Measurements from ENCODE around the gene CYP24A1.

The CYP24A1 gene

GRCh38 chr20:54173653-54174456 is at the start of gene CYP24A1:
Gene CYP24A1, minus strand, starts transcription at chr20:54173986. Its CDS starts 407 bp downstream, at chr20:54173579.
- DNase-seq = no peak

- DNase-seq = no peak
Observed at GRCh38 chr20:54223285-54223684, 49.5 kb upstream of the CYP24A1 start.

GRCh38 chr20:54221996-54222890 is 48.5 kb upstream of the CYP24A1 start:
- DNase-seq = no peak

DNA sequence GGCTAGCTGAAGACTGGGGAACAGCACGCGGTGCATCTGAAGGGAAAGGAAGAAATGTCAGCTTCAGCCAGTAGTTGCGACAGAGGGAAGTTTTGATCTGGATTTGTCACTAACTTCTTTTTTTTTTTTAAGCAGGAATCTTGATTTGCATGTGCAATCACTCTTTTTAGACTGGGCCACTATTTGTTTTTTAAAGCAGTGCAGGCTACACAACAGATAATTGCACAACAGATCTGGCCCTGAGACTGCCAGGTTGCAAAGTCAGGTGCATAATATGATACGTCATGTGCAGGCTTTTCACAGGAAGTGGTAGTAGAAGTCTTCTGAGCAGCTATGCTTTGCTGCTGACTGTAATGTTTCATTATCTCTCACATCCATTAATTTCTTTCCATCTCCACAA is 47.6 kb upstream of the CYP24A1 start:
- no peak for DNase-seq

DNA sequence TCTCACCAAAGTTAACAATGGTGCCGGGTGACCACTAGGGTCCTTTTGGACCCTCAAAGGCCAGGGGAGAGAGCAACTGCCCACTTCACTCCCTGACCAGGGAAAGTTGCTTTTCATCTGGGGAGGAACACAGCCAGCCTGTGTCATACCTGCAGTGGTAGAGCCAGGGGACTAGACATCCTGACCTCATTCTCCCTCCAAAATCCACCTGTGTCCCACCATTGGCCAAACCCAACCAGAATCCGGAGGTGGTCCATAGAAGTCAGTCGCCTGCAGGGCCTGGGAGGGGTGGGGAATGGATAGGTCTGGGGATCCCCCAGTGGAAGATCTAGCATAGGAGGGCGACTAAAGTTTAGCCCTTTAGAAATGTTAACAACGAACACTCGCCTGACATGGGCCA is 46.9 kb upstream of the CYP24A1 start:
- DNase-seq = no peak

- no peak for DNase-seq
Observed at GRCh38 chr20:54219751-54220426, 46.1 kb upstream of the CYP24A1 start.

- DNase-seq = no peak
Observed at GRCh38 chr20:54218470-54218869, 44.7 kb upstream of the CYP24A1 start.

GRCh38 chr20:54217762-54218161 is 44.0 kb upstream of the CYP24A1 start:
- DNase-seq = no peak

- DNase-seq = no peak
Observed at GRCh38 chr20:54215157-54215789, 41.5 kb upstream of the CYP24A1 start.

- DNase-seq = no peak
Observed at GRCh38 chr20:54214566-54214965, 40.8 kb upstream of the CYP24A1 start.

- DNase-seq = no peak
Observed at GRCh38 chr20:54212871-54213270, 39.1 kb upstream of the CYP24A1 start.

DNA sequence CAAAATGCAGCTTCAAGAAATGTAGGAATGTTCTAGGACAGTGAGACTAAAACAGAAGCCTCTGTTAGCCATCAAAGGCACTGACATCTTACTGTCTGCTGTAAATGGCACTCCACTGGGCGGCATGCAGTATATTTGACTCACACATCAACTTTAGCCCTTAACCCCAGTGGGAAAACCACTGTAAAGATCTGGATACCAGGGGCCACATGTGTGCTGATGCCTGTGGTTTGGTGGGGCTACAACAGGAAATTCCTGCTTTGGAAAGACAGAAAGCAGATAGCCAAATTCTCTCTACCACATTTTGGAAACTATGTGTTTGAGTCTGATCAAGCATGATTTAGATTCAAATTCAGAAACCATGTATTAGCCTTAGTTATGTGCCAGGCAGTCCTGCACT is 38.4 kb upstream of the CYP24A1 start:
- DNase-seq = no peak

DNA sequence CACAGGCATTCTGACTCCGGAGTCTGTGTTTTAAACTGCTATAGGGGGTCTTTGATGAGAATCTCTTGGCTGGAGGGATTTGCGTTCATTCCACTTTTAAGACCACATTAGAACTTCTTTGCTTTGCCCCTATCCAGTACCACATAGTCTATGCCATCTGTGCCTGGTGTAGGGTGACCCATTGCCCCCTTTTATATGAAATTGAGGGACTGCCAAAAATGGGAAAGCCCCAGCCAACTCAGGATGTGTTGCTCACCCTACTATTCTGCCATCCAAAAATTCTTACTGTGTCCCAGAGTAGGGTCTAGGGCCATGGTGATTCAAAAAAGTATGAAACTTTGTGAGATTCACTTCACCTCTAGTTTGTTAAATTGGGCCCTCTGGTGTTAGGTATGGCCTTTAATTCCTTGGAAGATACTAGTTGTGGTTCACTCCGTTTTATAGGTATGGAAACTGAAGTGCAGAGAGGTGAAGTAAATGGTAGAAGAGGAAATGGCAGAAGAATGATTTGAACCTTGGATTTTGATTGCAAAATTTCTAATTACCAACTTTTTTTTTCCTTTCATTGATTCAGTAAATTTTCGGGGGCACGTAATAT is 35.5 kb upstream of the CYP24A1 start:
- DNase-seq = no peak

DNA sequence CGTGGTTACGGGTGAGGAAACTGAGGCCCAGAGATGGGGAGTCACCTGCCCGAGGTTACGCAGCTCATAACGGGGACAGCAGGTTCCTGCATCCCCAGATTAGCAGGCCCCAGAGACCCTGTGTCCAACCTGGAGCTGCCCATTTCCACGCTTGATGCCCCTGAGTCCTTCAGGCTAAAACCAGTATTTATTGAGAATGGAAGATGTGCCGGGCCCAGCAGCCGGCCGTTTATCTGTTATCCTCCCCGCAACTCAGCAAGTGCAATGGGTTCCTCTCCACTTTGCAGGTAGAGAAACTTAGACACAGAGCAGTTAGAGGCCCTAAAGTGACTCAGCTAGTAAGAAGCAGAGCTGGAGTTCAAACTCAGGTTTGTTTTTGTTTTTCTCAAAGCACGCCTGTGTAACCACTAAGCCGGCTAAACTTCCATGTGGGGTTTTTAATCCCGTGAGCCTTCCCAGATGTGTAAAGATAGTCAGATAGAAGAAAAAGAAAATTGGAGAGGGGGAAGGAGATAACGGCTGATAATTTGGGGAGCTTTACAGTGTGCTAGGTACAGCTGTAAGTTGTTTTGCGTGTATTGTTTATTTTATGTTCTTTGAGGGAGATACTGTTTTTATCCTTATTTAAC is 34.9 kb upstream of the CYP24A1 start:
- DNase-seq = no peak

DNA sequence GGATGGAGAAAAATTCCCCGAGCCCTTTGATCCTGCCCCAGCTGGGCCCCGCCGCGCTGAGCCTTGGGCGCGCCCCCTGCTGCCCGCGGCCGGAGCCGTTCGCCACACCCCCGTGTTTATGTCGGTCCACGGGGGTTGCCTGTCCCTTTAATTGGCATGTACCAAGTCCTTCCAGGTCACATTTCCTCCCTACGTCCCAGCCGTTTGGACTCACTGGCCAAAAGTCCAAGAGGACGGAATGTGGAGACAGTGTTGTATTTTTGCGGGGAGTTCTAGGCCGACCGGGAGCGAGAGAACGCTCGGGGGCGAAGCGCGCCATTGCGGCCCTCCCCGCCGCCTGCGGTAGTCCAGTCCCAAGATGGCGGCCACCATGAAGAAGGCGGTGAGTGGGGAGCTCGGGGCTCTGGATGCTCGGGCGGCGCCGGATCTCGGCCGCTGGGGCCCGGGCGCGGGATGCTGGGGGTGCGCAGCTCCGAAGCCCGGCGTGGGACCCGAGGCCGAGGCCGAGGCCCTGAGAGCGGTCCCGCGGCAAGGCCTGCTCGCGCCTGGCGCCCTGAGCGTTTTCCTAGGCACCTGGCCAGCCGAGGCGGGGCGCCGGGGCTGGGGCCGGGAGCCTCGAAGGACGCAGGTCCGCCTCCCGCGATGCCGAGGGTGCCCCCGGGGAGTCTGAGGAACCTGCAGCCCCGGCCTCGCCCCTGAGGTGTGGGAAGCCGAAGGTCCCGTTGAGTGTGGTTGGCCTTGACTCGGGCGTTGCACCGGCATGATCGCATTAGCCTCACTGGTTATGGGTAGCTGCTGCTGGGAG is 34.2 kb upstream of the CYP24A1 start, which contains the start of gene PFDN4:
Gene PFDN4 (plus strand): TSS at position 345 of the 805 bp plus-strand sequence. CDS start 14 bp downstream, at position 359.
- peak; percentile 82 for DNase-seq

DNA sequence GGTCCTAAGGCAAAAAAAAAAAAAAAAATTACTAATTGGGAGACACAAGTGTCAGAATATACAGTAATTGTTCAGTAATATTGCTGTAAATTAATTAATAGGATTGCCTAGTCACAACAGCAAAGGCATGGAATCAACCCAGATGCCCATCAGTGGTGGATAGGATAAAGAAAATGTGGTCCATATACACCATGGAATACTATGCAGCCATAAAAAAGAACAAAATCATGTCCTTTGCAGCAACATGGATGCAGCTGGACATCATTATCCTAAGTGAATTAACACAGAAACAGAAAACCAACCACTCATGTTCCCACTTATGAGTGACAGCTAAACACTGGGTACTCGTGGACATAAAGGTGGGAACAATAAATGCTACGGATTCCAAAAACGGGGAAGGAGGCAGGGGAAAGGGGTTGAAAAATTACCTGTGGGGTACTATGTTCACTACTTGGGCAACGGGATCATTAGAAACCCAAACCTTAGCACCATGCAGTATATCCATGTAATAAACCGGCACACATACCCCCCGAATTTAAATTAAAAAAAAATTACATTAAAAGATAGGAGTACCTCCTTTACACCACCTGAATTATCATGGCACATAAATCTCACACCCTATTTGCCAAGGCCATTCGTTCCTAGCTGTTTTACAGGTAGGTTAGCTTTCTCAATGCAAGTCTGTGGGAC is 33.4 kb upstream of the CYP24A1 start:
- no peak for DNase-seq

DNA sequence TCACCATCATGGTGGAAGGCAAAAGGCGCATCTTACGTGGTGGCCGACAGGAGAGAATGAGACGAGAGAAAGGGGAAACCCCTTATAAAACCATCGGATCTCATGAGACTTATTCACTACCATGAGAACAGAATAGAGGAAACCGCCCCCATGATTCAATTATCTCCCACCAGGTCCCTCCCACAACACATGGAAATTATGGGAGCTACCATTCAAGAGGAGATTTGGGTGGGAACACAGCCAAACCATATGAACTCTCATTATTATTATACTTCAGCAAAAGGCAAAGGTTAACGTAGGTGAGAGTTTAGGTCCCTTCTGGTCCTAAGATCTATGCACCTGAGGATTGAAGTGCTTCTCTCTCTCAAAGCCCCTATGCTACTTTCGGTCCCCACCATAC is 31.7 kb upstream of the CYP24A1 start:
- DNase-seq = peak; percentile 17

GRCh38 chr20:54204481-54204880 is 30.7 kb upstream of the CYP24A1 start:
- no peak for DNase-seq

GRCh38 chr20:54204063-54204462 is 30.3 kb upstream of the CYP24A1 start:
- no peak for DNase-seq

GRCh38 chr20:54203281-54203680 is 29.5 kb upstream of the CYP24A1 start:
- DNase-seq = no peak

All from activated naive CD4-positive, alpha-beta T cell treated with Interleukin-2 at 50 U/mL for 16 hours (primary cell).